Measurements from ENCODE around the gene MTHFSD.

Gene MTHFSD

DNA sequence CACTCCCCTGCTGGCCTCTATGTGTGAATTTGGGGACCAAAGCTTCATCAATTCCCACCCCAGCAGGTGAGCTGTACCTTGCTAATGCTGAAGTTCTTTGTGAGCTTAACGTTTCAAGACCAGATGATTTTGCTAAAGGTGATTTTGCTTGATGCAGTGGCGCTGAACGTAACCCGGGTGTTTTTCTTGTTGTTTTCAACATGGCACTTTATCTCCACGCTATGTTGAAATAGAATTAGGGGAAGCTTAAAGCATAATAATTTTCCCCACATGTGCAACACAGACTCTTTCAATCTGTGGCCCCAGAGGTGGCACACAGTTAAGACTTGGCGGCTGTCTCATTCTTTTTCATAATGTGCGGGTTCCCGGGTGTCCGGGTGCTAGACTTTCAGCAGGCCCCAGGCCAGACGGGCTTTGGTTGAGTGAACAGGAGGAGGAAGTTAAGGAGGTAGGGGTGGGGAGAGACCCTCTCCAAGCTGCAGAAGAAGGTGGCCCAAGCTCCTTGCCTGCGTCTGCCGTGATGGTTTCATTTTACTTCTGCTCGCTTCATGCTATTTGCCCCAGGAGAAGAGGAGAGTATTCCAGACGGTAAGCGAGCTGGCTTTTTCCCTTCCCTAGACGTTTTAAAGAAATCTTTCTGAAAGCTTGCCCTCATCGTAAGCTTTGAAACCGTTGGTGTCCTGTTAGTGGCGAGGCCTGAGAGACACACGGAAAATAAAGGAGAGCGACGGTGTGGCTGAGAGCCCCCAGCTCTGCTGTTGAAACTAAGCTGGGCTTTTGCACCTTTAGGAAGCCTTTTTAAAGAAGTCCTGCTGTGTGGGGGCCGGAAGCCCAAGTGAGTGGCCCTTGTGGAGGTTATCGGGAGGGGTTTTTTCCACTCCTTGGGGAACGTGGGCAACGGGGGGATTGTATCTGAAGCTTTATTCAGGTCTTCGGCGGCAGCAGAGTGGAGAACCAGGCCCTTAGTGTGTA lies 15.8 kb upstream of the MTHFSD start:
- DNase-seq (ENCODE audit: low read depth in 4 of 4, low spot score in 1 of 4): no peak

DNA sequence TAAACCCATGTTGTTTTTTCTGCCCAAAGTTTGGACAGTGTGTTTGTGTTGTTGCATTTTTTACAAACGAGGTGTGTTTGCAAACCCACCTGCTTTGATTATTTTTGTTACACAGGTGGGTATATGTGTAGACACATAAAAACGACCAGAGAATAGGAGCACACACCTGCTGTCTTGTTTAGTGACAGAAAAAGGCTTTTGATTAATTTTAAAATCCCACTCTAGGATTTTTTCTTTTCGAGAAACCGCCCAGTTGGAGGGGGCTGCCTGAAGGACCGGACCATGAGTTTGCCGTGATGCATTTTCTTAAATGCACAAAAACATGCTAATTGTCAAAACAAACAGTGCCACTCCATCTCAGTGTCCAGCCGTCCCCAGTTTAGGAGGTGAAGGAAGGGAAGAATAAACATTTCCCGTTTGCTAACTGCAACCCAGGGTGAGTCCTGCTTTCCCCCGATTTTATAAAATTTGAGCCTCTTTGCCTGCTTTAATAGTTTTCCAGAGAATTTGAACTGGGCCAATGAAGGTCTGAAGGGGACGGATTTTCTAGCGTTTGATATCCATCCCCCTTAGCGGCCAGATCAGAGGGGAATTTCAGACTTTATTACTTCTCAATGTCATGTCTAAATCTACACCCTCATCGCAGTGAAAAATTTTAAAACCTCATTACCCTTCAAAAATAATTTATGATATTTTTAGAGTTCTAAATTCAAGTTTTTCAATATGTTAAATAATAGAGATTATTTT lies 14.8 kb upstream of the MTHFSD start:
- no peak for DNase-seq (ENCODE audit: low read depth in 4 of 4, low spot score in 1 of 4)

DNA sequence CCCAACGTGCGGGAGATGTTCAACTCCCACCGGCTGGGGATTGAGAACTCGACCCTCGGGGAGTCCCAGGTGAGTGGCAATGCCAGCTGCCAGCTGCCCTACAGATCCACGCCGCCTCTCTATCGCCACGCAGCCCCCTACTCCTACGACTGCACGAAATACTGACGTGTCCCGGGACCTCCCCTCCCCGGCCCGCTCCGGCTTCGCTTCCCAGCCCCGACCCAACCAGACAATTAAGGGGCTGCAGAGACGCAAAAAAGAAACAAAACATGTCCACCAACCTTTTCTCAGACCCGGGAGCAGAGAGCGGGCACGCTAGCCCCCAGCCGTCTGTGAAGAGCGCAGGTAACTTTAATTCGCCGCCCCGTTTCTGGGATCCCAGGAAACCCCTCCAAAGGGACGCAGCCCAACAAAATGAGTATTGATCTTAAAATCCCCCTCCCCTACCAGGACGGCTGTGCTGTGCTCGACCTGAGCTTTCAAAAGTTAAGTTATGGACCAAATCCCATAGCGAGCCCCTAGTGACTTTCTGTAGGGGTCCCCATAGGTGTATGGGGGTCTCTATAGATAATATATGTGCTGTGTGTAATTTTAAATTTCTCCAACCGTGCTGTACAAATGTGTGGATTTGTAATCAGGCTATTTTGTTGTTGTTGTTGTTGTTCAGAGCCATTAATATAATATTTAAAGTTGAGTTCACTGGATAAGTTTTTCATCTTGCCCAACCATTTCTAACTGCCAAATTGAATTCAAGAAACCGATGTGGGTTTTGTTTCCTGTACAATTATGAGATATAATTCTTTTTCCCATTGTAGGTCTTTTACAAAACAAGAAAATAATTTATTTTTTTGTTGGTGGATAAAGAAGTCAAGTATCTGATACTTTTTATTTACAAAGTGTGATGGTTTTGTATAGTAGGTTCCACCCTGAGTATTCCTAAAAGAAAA lies 13.9 kb upstream of the MTHFSD start:
- no peak for DNase-seq (ENCODE audit: low read depth in 4 of 4, low spot score in 1 of 4)

DNA sequence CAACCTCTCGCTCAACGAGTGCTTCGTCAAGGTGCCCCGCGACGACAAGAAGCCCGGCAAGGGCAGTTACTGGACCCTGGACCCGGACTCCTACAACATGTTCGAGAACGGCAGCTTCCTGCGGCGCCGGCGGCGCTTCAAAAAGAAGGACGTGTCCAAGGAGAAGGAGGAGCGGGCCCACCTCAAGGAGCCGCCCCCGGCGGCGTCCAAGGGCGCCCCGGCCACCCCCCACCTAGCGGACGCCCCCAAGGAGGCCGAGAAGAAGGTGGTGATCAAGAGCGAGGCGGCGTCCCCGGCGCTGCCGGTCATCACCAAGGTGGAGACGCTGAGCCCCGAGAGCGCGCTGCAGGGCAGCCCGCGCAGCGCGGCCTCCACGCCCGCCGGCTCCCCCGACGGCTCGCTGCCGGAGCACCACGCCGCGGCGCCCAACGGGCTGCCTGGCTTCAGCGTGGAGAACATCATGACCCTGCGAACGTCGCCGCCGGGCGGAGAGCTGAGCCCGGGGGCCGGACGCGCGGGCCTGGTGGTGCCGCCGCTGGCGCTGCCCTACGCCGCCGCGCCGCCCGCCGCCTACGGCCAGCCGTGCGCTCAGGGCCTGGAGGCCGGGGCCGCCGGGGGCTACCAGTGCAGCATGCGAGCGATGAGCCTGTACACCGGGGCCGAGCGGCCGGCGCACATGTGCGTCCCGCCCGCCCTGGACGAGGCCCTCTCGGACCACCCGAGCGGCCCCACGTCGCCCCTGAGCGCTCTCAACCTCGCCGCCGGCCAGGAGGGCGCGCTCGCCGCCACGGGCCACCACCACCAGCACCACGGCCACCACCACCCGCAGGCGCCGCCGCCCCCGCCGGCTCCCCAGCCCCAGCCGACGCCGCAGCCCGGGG lies 12.9 kb upstream of the MTHFSD start:
- no peak for DNase-seq (ENCODE audit: low read depth in 4 of 4, low spot score in 1 of 4)

DNA sequence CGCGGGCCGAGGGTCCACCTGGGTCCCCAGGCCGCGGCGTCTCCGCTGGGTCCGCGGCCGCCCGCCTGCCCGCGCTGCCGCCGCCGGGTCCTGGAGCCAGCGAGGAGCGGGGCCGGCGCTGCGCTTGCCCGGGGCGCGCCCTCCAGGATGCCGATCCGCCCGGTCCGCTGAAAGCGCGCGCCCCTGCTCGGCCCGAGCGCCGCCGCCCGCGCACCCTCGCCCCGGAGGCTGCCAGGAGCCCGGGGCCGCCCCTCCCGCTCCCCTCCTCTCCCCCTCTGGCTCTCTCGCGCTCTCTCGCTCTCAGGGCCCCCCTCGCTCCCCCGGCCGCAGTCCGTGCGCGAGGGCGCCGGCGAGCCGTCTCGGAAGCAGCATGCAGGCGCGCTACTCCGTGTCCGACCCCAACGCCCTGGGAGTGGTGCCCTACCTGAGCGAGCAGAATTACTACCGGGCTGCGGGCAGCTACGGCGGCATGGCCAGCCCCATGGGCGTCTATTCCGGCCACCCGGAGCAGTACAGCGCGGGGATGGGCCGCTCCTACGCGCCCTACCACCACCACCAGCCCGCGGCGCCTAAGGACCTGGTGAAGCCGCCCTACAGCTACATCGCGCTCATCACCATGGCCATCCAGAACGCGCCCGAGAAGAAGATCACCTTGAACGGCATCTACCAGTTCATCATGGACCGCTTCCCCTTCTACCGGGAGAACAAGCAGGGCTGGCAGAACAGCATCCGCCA lies 12.1 kb upstream of the MTHFSD start:
- DNase-seq (ENCODE audit: low read depth in 4 of 4, low spot score in 1 of 4): no peak

DNA sequence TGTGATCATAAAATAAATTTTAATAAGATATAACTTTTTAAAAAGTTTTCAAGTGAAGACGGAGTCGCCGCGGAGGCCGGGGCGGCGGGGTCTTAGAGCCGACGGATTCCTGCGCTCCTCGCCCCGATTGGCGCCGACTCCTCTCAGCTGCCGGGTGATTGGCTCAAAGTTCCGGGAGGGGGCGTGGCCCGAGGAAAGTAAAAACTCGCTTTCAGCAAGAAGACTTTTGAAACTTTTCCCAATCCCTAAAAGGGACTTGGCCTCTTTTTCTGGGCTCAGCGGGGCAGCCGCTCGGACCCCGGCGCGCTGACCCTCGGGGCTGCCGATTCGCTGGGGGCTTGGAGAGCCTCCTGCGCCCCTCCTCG lies 11.5 kb upstream of the MTHFSD start, which contains the start of gene FOXC2:
FOXC2 (plus strand) TSS at position 229 of the 365 bp plus-strand sequence. CDS start 507 bp downstream, outside the sequence.
- DNase-seq (ENCODE audit: low read depth in 4 of 4, low spot score in 1 of 4): peak in 2 of 4 experiments; percentile 52 to 54

DNA sequence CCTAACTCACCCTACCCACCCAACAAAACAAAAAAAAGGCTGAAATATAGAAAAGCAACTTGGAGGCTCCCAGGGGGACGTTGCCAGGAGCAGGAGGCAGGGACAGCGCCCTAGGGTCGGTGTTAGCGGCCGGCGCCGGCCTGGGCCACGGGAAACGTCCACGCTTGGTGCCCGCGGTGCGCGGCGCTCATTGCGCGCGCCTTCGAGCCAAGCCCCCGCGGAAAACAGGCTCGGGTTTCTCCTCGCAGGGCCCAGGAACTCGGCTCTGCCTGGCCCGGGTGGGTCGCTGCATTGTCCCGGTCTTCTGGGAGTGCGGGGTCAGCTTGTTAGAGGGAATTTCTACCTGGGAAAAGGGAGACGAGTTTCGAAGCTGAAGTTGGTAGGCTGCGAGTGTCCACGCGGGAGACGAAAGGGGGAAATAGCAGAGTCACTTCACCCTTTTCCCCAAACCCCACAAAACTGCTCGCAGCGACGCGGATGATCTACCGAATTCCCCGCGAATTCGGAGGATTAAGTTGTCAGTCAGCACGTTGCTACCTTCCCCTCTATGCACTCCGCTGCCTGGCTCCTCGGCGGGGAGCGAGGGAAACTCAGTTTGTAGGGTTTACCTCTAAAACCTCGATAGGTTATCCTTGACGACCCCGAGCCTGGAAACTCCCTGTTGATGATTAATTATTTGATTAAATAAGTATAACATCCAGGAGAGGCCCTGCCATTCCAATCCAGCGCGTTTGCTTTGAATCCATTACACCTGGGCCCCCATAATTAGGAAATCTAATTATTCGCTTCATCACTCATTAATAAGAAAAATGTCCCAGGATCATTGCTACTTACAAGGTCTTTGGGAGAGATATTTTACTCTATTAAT lies 10.8 kb upstream of the MTHFSD start:
- DNase-seq (ENCODE audit: low read depth in 4 of 4, low spot score in 1 of 4): no peak

DNA sequence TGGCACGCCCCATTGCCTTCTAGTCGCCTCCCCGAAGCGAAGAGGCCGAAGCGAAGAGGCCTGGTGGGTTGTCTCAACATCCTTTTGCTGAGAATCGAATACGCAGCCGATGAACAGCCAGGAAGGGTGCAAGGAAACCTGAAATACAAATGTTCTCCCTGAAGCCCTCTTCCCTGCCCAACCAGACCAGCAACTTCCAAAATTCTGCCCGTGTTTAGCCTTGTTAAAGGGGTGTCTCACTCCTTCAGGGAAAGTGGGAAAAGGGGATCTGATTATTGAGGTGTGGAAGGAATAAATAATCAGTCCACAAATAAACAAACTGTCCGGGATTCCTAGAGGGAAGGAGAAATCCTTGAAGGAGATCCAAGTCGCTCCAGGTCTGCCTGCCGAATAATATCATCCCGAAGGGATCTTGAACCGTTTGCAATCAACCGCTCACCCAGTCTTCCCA lies 10.2 kb upstream of the MTHFSD start:
- DNase-seq (ENCODE audit: low read depth in 4 of 4, low spot score in 1 of 4): no peak

DNA sequence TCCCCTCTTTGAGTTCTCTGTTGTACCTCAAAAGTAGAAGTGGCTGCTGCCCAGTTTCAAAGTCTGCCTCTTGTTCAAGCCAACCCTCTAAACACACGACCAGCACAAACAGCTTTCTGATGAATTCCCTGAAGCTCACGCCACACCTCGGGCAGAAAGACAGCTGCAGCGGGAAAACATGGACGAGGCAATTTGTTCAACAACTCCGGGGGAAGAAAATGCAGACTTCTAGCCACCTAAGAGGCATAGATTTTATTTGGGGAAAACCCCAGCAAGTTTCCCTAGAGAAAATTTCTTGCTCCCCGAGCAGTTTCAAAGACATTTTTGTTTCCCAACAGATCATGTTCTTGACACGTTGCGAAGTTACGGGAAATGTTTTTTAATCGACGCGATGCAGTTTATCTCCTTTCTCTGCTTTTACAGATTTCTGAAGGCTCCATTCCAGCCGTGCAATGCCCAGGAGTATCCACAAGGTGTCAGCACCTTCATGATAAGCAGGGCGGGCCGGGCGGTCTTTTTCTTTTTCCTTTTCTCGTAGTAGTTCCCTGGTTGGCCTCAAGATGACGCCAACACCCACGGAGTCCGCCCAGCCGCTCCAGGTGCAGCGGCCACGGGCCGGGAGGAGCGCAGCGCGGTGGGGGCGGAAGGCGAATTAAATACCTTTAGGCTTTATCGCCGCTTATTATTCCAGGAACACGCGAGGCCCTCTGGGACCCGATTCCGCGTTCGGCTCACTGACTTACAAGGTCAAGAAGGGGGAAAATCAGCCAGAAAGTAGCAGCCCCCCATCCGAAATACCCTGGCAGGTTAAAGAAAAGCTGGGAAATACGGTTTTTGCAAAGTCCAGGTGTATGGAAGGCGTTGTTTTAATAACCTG lies 8.7 kb upstream of the MTHFSD start:
- peak; percentile 71 to 82 (median 75) for DNase-seq (ENCODE audit: low read depth in 4 of 4, low spot score in 1 of 4)

DNA sequence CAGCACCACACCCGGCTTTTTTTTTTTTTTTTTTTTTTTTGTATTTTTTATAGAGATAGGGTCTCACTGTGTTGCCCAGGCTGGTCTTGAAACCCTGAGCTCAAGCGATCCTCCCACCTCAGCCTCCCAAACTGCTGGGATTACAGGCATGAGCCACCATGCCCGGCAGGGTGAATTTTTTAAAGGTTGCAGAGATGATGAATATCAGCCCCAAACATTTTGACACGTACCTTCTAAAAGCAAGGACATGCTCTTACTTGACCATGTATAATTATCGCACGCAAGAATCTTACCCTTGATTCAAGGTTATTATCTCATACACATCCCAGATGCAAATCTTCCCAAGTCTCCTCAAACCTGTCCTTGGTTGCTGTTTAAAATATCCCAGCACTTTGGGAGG lies 7.3 kb upstream of the MTHFSD start:
- no peak for DNase-seq (ENCODE audit: low read depth in 4 of 4, low spot score in 1 of 4)

DNA sequence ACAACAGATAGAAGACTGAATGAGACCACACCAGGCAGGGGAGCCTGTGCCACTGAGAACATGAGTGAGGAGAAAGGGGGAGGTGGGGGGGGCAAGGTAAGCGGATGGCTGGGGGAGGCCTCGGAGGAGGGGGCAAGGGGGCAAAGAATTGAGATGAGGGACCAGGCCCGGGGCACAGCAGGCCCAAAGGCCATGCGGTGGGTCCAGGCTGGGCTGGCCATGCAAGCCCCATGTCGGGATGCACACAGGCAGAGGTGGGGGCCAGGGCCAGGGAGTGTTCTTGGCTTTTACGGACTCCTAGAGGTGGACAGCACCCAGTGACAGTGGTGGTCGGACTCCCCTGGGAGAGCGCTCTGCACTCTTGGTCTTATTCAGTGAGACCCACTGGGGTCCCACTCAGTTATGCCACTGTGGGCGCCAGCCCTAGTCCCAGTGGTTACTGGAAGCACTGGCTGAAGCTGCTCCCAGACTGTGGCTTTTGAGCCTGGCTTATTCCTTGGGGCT lies 4.8 kb upstream of the MTHFSD start:
- DNase-seq (ENCODE audit: low read depth in 4 of 4, low spot score in 1 of 4): no peak

DNA sequence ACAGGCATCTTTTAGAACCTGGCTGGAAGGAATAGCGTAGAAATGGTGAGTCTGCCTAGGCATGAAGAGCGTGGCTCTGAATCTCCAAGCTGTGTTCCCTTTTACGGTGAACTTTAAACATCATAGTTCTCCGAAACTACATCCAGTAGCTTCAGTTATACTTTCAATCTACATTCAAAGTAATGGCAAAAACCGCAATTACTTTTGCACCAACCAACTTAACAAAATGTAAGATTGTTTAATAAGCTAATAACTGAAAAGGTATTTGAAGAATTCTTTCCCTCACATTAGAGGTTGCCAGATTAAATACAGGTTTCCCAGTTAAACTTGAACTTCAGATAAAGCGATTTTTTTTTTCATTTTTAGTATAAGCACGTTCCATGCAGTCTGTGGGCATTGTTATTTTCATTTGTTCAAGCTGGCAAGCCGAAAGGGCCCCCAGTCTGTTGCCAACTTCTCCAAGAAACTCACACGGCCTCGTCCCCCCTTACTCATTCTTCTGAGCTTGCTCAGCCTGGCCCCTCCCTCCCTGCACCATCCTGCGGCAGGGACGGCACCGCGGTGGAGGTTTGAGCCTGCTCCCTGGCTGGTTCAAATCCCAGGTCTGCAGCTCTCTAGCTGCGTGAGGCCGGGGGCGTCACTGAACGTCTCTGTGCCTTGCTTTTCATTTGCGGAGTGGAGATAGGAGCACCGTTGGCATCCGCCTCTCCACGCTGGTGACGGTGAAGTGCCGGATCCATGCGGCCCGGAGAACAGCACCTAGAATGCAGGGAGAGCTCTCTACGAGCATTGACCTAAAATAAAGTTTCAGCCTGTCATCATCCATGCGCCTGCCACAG lies 3.5 kb upstream of the MTHFSD start:
- no peak for DNase-seq (ENCODE audit: low read depth in 4 of 4, low spot score in 1 of 4)

DNA sequence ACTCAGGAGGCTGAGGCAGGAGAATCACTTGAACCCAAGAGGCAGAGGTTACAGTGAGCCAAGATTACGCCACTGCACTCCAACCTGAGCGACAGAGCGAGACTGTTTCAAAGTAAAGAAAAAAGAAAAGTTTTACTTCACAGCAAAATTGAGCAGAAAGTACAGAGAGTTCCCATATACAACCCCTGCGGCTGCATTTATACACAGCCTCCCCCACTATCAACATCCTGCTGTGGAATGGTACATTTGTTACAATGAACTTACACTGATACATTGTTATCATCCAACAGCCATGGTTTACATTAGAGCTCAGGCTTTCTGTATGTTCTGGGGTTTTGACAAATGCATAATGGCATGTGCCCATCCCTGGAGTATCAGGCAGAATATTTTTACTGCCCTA lies 2.6 kb upstream of the MTHFSD start:
- DNase-seq (ENCODE audit: low read depth in 4 of 4, low spot score in 1 of 4): no peak

DNA sequence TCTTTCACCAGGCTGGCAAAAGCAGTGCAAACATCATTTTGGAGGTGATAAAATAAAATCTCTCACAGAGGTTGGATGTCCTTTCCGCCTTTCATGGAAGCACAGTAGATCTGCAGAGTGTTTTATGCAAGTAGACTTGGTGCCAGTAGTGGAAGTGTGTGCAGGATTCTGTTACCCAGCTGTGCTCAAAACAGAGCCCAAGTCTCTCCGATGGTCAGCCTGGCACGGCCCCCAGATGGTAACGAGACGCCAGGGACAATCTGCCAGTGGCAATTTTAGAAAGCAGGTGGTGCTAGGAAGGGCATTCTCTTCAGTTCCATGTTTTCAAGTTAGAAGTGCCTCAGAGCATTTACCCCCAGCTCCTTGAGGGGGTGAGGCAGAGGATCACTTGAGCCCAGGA lies 1.5 kb upstream of the MTHFSD start:
- DNase-seq (ENCODE audit: low read depth in 4 of 4, low spot score in 1 of 4): no peak

DNA sequence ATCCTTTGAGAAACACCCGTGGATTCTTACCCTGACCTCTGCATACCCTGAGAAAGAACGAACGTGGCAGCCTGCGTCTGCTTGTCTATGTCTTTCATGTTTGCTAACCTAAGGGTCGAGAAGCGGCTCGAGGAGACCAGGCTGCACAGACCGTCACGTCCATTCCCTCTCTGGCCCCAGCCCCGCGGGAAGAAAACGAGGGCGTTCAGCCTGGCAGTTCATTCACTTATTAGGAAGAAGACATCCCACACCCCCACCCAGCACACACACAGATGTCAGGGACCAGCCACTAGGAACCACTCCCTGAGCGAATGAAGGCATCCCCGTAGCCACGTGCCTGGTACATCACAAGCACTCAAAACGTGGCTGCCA lies 655 bp upstream of the MTHFSD start:
- DNase-seq (ENCODE audit: low read depth in 4 of 4, low spot score in 1 of 4): no peak

DNA sequence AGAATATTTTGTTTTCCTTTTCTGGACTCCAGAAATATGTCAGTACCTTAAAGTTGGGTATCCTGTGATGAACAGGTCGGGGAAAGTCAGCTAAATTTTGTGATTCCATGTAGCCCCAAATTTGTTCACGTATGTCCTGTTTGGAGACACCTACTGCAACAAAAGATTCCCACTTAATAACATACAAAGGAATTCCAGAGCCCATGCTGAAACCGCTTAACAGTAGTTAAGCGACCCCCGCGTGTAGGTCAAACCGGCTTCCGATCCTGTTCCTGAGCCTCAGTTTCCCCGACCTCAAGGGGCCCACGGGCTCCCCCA lies 477 bp downstream of the MTHFSD start:
- no peak for DNase-seq (ENCODE audit: low read depth in 4 of 4, low spot score in 1 of 4)

DNA sequence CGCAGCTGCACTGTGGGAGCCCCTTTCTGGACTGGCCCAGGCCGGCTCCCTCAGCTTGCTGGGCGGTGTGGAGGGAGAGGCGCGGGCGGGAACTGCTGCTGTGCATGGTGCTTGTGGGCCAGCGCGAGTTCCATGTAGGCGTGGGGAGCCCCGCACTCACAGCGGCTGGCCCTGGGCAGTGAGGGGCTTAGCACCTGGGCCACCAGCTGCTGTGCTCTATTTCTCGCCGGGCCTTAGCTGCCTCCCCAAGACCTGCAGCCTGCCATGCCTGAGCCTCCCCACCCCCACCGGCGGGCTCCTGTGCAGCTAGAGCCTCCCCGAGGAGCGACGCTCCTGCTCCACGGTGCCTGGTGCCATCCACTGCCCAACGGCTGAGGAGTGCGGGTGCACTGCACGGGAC lies 1.7 kb downstream of the MTHFSD start:
- DNase-seq (ENCODE audit: low read depth in 4 of 4, low spot score in 1 of 4): no peak

Data from stimulated activated CD4-positive, alpha-beta T cell treated with anti-CD3 and anti-CD28 coated beads, Interleukin-1b, Interleukin-23, amount 100 ng/mL, for 24 hours (primary cell).